GM19099 (cell line): ENCODE data around the gene AGPAT4.

Source experiments
- POLR2A ChIP-seq: IDR thresholded peaks from 3 replicates; pipeline ENCODE4 v1.6.1; 2011; ENCODE audit warnings: low read depth; ENCODE audit not compliant: insufficient read length; ENCODE audit errors: extremely low read depth

The AGPAT4 gene

DNA sequence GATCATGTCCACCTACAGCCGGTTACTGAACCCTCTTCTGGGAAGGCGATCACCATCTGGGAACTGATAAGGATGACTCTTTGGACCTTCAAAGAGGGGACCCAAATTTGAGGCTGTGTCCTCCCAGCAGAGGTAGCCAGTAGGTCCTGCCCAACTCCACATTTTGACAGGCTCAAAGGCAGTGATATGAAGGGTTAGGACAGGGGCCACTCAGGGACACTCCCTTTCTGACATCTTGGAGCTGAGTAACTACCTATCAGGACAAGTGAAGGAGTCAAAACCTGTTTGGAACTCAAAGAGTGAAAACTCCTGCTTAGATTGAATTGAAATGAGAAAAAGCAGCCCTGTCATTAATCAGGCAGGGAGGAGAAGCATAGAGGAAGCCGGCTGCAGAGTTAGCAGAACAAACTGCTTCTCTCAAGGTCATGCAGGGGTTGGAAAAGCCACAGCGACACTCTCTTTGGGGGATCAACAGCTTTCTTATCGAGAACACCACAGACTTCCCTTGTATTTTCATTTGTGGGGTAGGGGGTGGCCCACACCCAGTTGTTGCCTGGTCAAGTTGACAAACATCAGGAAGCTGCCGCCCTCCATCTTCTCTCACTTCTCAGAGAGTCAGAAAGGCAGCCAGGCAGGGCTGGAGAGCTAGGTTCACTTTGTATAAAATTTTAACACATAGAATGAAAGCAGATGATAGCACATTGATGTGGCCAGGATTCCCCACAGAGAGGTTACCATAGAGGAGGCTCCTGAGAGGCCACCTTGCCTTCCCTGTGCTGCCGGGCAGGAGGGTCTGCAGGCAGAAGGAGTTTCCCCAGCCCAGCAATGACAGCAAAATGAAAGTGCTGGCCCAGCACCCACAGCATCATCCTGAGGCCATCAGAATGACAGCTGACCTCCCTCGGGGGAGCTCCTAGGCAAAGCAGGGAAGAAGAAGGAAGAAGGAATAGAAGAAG lies 47.6 kb downstream of the AGPAT4 start:
- TF ChIP-seq POLR2A: no peak

DNA sequence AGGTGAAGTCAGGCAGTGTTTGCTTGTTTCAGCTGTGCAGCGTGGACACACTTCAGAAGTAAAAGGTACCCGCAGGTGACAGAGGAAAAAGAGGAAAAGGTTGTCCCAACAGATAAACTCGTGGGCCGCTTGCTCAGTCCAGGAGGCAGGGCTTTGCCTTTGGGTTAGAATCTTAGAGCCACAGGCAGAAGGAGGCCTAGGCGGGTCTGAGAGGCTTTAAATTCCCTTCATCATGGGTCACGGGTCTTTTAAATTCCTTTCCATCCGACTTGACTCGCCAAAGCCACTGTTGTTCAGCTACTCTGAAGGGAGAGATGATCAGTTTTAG lies 48.2 kb downstream of the AGPAT4 start:
- TF ChIP-seq POLR2A: no peak

DNA sequence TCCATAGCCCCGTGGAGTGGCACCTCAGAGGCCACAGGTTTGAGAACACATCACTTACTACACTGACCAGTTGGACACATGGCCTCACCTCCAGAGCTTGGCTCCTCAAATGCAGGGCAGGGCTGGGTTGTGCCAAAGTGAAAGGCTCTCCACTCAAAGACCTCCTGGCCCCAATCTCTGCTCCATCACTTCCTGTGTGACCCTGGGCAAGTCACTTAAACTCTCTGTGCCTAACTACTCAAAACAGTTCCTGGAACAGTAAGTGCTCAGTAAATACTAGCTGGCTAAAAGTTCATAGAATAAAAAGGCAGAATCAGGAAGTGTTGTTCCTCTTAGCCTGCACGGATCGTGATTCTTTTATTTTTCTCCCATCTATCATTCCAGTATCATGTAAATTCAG lies 50.2 kb downstream of the AGPAT4 start:
- TF ChIP-seq POLR2A: no peak

DNA sequence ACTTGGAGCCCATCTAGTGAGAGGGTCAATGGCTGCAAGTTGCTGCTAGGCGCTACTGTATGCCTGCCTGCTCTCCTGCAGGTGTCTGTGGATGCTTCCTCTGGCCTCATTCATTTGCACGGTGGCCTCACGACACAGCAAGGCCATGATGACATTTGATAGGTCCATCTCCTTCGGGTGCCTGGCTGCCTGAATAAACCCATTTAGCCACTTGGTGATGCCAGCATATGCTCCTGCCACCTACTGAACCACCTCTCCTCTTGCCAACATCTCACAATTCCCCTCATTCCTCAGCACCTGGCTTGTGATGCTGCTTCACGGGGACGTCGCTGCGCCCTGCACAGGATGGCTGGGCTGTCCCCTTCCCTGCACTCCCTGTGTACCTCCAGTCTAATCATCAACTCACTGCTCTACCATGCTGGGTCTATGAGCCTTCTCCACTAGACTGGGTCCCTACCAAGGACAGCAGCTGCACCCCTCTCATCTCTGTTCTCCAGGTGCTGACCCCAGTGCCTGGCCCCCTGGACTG lies 51.1 kb downstream of the AGPAT4 start:
- TF ChIP-seq POLR2A: no peak

DNA sequence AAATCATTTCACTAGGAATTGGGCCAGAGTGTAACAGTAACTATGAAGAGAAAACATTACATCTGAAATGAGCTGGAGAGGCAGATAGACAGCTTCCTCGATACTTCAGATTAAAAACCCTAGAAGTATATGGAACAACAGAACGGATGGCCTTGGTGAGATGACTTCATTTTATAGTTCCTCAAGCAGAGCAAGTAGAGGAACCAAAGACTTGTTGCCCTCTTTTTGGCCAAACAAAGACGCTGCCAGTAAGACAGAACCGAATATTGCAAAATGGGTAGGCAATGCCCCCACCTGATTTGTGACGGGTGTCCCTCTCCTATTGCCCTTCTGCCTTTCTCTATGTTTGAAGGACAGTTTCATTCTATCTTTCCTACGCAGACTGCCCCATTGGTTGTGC lies 53.5 kb downstream of the AGPAT4 start:
- no peak for TF ChIP-seq POLR2A

GRCh38 chr6:161219680-161220079 lies 54.2 kb downstream of the AGPAT4 start:
- TF ChIP-seq POLR2A: no peak

DNA sequence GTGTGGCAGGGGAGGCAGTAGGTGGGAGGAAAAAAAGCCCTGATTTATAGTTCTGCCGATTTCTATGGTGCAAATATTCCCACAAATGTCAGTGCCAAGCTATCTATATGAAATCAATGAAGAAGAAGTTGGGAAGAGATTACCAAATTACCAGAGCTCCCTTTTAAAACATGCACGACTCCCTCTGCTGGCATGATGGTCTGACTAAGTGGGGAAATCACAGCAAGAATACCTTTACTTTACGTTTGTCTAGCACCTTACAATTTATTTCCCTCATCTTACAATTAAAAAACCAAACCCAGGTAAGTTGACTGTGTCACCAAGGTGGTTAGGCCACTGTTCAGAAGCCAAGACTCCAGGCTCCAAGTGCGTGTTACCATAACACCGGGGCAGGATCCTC lies 55.6 kb downstream of the AGPAT4 start:
- TF ChIP-seq POLR2A: no peak

DNA sequence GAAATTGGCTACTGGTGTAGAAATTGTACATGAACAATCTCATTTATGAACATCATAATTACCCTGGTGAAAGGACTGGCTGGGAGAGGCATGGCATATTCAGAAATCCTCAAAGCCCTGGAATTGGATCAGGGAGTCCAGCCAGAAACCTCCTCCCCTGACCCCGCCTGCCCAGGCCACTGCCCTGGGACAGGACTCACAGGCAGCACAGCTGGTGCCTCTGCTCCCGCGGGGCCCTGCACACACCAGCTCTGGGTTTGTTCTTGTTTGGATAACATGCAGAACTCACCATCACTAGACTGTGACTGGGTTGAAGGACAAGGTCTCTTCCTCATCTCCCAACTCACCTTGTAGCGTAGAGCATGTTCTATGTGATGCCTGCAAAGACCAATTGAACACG lies 56.2 kb downstream of the AGPAT4 start:
- TF ChIP-seq POLR2A: no peak

DNA sequence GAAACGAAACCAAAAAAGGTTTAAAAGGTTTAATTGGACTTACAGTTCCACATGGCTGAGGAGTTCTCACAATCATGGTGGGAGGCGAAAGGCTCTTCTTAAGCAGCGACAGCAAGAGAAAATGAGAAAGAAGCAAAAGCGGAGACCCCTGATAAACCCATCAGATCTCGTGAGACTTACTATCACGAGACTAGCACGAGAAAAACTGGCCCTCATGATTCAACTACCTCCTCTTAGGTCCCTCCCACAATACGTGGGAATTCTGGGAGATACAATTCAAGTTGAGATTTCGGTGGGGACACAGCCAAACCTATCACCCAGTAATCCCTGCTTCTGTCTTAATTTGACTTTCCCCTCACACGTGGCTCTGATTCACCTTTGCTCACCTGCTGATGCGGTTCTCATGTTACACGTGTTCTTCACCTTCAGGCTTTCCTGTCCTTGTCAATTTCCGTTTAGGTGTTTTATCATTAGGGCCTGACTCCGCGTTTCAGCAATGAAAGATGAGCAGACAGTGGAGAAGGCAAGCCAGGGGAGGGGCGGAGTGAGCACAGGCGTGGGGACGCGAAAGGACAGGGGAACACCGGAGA lies 57.1 kb downstream of the AGPAT4 start:
- no peak for TF ChIP-seq POLR2A

GRCh38 chr6:161215876-161216615 lies 57.8 kb downstream of the AGPAT4 start:
- no peak for TF ChIP-seq POLR2A

DNA sequence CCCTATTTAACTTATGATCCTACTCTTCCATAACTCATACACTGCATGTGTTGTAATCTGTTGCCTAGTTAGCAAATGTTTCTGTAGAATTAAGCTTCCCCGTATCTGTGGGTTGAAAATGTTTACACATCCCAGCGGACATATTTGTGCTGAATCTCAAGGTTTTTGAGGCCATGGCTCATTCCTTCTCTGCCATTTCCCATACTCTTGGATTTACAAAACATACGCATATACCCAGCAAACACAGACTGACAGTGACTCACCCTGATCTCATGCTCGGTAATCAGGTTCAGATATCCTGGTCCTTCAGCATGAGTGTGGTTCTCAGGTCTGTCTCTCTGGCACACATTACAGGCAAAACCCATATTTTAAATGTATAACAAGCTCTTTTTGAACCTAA lies 58.7 kb downstream of the AGPAT4 start:
- TF ChIP-seq POLR2A: no peak

- TF ChIP-seq POLR2A: no peak
Observed at GRCh38 chr6:161214722-161215121, 59.1 kb downstream of the AGPAT4 start.

- no peak for TF ChIP-seq POLR2A
Observed at GRCh38 chr6:161212902-161213301, 61.0 kb downstream of the AGPAT4 start.

DNA sequence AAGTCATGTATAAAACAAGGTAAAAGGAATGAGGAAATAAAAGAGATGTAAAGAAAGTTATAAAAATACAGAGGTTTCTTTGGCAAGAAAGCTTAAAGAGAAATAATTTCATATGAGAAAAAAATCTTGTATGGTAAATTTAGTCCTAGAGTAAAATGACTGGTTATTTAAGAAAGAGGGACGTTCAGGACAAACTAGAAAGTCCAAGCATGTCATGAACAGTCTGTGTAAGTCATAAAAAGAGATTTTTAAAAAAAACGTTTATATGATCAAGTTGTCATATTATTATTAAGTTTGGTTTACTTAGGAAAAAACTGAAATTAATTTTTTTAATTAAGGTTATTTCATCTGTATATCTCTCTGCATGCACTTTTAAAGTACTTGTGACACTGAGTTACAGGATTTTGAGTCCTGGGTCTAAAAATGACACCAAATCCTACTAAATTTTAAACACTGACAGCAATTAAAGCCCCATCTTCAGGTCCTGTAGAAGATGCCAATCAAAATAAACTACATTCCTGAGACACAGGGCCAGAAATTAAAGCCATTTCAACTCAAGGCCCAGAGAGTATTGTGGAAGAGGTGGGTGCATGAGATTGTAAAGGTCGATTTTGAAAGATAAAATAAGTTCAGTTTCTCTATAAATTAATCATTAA lies 62.4 kb downstream of the AGPAT4 start:
- TF ChIP-seq POLR2A: no peak

DNA sequence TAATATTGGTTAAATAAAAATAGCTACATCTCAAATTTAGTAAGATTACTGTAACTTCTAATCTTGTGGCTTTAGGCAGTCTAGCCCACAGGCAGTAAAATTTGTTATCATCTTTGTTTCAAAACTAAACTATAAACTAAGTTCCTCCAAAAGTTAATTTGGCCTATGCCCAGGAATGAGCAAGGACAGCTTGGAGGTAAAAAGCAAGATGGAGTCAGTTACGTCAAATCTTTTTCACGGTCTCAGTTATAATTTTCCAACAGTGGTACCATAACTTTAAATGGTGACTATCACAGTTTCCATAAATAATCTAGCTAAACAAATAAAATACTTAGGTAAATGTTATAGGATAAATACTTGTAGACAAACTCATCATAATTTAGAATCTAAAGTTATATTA lies 63.0 kb downstream of the AGPAT4 start:
- no peak for TF ChIP-seq POLR2A
